Stimulated activated CD4-positive, alpha-beta T cell treated with anti-CD3 and anti-CD28 coated beads, Interleukin-4, amount 100 ng/mL, for 1 hour (primary cell): ENCODE results near the gene DCLRE1B.
"Not testable (repeated sequence)": the region's sequence is repeated elsewhere in the genome, so short reads cannot be mapped to it uniquely, and the experiment has no call there.

Source experiments
- DNase-seq: peaks from one replicate; pipeline ENCODE4 v3.0.0-alpha.2; 2020

Gene DCLRE1B

DNA sequence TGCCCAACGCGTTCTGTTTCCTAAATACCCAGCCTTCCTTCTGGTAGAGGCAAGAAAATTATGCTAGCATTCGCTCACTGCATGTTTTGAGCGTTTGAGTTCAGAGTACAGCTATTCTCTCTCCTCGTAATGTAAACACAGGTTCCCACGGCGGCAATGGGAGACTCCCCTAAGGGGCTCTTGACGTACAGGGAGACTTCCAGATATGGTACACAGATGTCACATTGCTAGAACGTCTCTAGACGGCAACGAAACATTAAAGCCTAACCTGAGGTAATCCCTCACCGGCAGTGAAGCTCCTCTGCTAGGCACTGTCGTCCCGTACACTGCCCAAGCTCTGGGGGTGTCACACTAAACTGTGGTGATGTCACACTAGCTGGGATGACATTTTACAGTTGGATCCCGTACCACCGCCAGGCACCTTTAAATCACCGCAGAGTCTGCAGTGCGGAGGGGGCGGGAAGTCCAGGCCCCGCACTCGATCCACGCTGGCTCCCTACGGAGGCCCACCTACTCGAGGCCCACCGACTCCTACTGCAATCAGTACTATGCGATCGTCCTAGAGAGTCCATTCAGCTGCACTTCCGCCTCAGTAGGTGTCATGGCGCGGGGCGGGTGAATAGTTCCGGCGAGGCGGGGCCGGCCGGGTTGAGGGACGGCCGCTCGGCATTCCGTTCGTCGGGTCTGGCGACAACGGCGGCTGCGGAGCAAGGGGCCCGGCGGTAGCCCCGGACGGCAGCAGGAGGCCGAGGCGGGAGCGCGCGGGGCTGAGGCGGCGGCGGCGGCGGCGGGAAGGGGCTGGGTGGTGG is 24.0 kb downstream of the DCLRE1B start, which contains the start of gene HIPK1:
Gene HIPK1, plus strand, starts transcription at position 384 of the 809 bp plus-strand sequence.
- peak; percentile 94 for DNase-seq

DNA sequence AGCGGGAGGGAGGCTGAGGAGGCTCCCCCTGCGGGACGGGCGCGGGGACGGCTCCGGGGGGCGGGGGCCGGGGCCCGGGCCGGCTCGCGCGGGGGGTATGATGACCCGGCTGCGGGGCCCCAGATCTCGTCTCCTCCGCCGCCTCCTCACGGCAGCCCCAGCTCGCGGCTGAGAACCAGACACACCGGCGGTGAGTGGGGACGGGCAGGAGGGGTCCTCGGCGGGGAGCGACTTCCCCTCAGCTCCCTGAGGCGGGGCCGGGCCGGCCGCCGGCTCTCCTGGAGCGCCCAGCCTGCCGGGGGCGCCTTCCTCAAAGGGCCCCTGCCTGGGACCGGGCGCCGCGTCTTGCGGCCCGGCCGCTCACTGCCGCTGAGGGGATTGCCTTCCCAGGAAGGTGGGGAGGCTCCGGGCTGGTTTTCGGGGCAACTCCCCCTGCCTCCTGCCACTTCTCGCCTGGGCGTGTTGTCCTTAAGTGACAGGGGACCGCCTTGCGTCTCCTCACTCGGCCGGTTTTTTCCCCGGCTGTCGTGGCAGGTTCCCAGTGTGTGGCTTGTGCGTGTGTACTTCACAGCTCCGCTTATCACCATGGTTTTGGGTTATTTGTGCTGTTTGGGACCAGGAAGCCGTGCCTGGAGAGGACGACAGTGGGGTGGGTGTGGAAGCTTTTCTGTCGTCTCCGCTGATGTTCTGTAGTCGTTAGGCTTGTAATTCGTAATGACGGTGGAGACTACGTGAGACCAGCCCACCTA is 24.8 kb downstream of the DCLRE1B start:
- peak; percentile 55 for DNase-seq

DNA sequence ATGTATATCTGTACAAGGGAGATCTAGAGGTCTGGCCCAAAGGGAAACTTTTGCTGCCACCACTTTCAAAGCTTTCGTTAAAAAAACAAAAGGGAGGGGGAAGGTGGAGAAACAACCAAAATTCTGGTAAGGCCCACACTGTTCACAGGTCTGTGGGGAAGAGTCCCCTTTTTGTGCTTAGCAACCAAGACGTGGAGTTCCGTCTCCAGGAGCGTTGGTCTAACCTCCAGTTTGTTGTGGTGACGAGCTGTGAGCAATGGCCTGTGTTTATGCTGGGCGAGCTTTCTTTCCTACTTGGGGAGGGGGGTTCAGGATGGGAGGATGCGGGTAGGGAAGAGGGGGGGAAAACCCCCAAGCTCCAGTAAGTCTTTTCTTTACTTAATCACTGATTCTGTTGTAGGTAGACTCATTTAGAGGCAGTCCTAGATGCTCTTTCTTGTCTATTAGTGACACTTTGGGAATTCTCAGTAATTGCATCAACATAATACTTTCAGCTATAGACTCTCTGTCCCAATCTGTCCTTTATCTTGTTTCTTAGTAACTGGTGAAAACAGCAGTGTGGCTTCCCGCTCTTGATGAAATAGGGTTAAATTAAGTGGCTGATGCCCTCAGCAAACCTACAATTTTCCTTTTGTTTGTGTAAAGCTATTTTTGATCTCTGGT is 25.5 kb downstream of the DCLRE1B start:
- DNase-seq, result peak; percentile 36

- DNase-seq, result no peak
Observed at GRCh38 chr1:113931451-113931851, 26.3 kb downstream of the DCLRE1B start.

- DNase-seq, result no peak
Observed at GRCh38 chr1:113934006-113934405, 28.9 kb downstream of the DCLRE1B start.

DNA sequence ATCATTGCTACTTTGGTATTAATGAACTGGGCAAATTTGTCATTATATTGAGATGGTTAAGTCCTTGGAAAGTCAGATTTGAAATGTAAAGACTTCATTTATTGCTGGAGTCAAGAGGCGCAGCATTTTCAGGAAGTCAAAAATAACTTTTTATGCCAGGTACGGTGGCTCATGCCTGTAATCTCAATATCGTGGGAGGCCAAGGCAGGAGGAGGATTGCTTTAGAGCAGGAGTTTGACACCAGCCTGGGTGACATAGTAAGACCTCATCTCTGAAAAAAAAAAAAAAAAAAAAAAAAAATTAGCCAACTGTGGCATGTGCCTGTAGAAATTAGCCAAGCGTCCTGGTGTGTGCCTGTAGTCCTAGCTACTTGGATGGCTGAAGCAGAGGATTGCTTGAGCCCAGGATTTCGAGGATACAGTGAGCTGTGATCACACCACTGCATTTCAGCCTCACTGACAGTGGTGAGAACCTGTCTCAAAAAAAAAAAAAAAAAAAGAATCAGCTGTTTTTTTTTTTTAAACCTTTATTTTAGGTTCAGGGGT is 29.5 kb downstream of the DCLRE1B start:
- DNase-seq, result no peak

- DNase-seq, result no peak
Observed at GRCh38 chr1:113935176-113935575, 30.1 kb downstream of the DCLRE1B start.

GRCh38 chr1:113935970-113936369 is 30.8 kb downstream of the DCLRE1B start:
- DNase-seq, result no peak

GRCh38 chr1:113937146-113937545 is 32.0 kb downstream of the DCLRE1B start:
- no peak for DNase-seq

GRCh38 chr1:113938192-113938591 is 33.1 kb downstream of the DCLRE1B start:
- no peak for DNase-seq

GRCh38 chr1:113940365-113941244 is 35.5 kb downstream of the DCLRE1B start:
- DNase-seq, result peak; percentile 11

- no peak for DNase-seq
Observed at GRCh38 chr1:113941245-113941559, 36.1 kb downstream of the DCLRE1B start.

- DNase-seq, result no peak
Observed at GRCh38 chr1:113942527-113942926, 37.4 kb downstream of the DCLRE1B start.

DNA sequence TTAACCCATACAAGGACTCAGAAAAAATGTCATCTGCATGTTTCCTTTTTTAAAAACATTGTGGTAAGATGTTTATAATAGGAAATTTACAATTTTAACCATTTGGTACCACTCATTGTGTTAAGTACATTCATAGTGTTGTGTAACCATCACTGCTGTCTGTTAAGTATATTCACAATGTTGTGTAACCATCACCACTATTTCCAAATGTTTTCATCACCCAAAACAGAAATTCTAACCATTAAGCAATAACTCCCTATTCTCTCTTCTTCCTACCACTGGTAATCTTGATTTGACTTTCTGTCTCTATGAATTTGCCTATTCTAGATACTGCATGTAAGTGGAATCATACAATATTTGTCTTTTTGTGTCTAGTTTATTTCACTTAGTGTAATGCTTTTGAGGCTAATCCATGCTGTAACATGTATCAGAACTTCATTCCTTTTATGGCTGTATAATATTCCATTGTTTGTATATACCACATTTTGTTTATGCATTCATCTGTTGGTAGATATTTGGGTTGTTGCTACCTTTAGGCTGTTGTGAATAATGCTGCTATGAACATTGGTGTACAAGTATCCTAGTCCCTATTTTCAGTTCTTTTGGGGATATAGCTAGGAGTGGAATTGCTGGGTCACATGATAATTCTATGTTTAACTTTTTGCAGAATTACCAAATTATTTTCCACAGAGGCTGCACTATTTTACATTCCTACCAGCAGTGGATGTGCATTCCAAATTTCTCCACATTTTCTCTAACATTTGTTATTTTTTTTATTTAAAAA is 38.1 kb downstream of the DCLRE1B start:
- no peak for DNase-seq

- no peak for DNase-seq
Observed at GRCh38 chr1:113945329-113945728, 40.2 kb downstream of the DCLRE1B start.

GRCh38 chr1:113946112-113946511 is 41.0 kb downstream of the DCLRE1B start:
- DNase-seq, result no peak

GRCh38 chr1:113946678-113947387 is 41.7 kb downstream of the DCLRE1B start:
- no peak for DNase-seq

DNA sequence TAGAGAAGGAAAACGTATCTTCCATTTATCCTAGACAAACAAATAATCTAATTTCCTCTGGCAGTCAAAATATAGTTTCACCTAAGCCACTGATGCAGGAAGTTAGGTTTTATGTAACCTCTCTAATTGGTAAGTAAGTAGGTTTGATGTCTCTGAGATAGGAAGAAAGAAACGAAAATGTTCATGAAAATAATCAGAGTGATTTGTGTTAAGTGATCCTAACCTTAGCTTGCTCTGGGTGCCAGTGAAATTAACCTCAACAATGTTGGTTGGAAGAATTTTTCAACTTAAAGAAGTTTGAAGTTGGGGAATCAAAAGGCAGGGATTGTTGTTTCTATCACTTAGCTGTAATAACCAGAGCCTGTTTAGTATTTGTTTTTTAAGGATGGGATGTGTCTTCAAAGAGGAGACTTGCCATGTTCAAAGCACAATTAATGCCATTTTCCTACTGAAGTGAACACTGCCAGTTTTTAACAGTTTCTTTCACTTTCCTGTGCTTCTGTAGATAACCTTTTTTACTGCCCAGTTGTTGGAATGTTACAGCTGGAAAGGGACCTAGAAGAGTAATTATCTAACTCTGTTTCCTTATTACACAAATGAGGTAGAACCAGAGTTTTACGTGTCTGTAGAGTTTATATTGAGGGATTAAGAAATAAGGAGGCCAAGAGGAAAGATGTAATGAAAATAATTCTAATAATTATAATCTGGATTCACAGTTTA is 42.4 kb downstream of the DCLRE1B start:
- no peak for DNase-seq

- not testable (repeated sequence) for DNase-seq
Observed at GRCh38 chr1:113948151-113948550, 43.0 kb downstream of the DCLRE1B start.

GRCh38 chr1:113949007-113949406 is 43.9 kb downstream of the DCLRE1B start:
- no peak for DNase-seq
